Naive thymus-derived CD4-positive, alpha-beta T cell (primary cell): Measurements from ENCODE around the gene NOP9. TPM values are rescaled to one million over a fixed set of nuclear protein-coding genes. Genes with fewer than 3 reads are reported as not detected.

ENCODE experiments used
- ATAC-seq: fragments of 150-1000 bp; cut with Tn5 transposase; 2 replicates; pipeline ENCODE4 v1.10.0; 2021; ENCODE audit warnings: mild to moderate bottlenecking, moderate library complexity
- CTCF ChIA-PET: fragments of 350-600 bp; sonication (Branson Sonifier 250); formaldehyde crosslinking; loops from one replicate; lab custom pipeline; 2021; ENCODE audit warnings: antibody characterized with exemption; lab: Charles Lee
- POLR2A ChIA-PET: fragments of 350-600 bp; sonication (Branson Sonifier 250); formaldehyde crosslinking; loops from one replicate; lab custom pipeline; 2021; ENCODE audit warnings: antibody characterized with exemption, inconsistent platforms; lab: Charles Lee
- DNase-seq, 9 donors: peaks; one replicate each; pipeline versions ENCODE4 v3.0.0 to v3.0.0-alpha.2; 2020 to 2022; ENCODE audit warnings: mixed read lengths in 1 of 9
- H3K27ac ChIP-seq: one replicate; pipeline ENCODE4 v1.7.0; 2013; ENCODE audit warnings: mild to moderate bottlenecking, low read depth, low read length, moderate library complexity
- H3K27me3 ChIP-seq, 2 donors: one replicate each; pipeline ENCODE4 v1.7.0; 2013; ENCODE audit warnings: low read length in 2 of 2, mild to moderate bottlenecking in 2 of 2, moderate library complexity in 2 of 2; ENCODE audit not compliant: control insufficient read depth in 2 of 2, insufficient read depth in 2 of 2
- H3K36me3 ChIP-seq, 3 experiments: 1 replicate in 2 of 3; 2 replicates in 1 of 3; pipeline ENCODE4 v1.7.0; 2013; ENCODE audit warnings: low read length in 3 of 3, mild to moderate bottlenecking in 3 of 3, moderate library complexity in 1 of 3; ENCODE audit not compliant: insufficient read depth in 3 of 3, control insufficient read depth in 2 of 3
- H3K4me1 ChIP-seq, 2 donors: one replicate each; pipeline ENCODE4 v1.7.0; 2013; ENCODE audit warnings: low read length in 2 of 2, mild to moderate bottlenecking in 2 of 2, moderate library complexity in 1 of 2; ENCODE audit not compliant: control insufficient read depth in 2 of 2, insufficient read depth in 2 of 2
- H3K4me3 ChIP-seq: 2 replicates; pipeline ENCODE4 v1.7.0; 2013; ENCODE audit warnings: mild to moderate bottlenecking, low read length
- H3K9me3 ChIP-seq, 3 experiments: 1 replicate in 2 of 3; 2 replicates in 1 of 3; pipeline ENCODE4 v1.7.0; 2013; ENCODE audit warnings: low read length in 3 of 3; ENCODE audit not compliant: control insufficient read depth in 2 of 3
- H3K27ac Mint-ChIP-seq, 9 donors: one replicate each; pipeline ENCODE4 v1.8.0; 2020 to 2022; ENCODE audit warnings: mixed read lengths in 9 of 9, mild to moderate bottlenecking in 8 of 9, moderate library complexity in 5 of 9, inconsistent platforms in 2 of 9
- H3K27me3 Mint-ChIP-seq, 5 donors: one replicate each; pipeline ENCODE4 v1.8.0; 2021 to 2022; ENCODE audit warnings: mixed read lengths in 5 of 5, mild to moderate bottlenecking in 1 of 5
- H3K36me3 Mint-ChIP-seq, 5 donors: one replicate each; pipeline ENCODE4 v1.8.0; 2020 to 2022; ENCODE audit warnings: mixed read lengths in 5 of 5, mild to moderate bottlenecking in 3 of 5, inconsistent platforms in 1 of 5
- H3K4me1 Mint-ChIP-seq, 7 donors: one replicate each; pipeline ENCODE4 v1.8.0; 2020 to 2022; ENCODE audit warnings: mixed read lengths in 7 of 7, mild to moderate bottlenecking in 3 of 7, inconsistent platforms in 1 of 7
- H3K4me3 Mint-ChIP-seq, 10 donors: one replicate each; pipeline ENCODE4 v1.8.0; 2020 to 2022; ENCODE audit warnings: mild to moderate bottlenecking in 10 of 10, mixed read lengths in 10 of 10, moderate library complexity in 6 of 10, inconsistent platforms in 2 of 10
- H3K9me3 Mint-ChIP-seq, 11 donors: one replicate each; pipeline ENCODE4 v1.8.0; 2020 to 2022; ENCODE audit warnings: mixed read lengths in 11 of 11, mild to moderate bottlenecking in 4 of 11, inconsistent platforms in 1 of 11, moderate library complexity in 1 of 11
- intact Hi-C, 2 donors: fragments of 100-400 bp; cut with micrococcal nuclease; formaldehyde crosslinking; loops; one replicate each; pipeline ENCODE4 v1.15.1; 2023
- polyA plus RNA-seq, 2 donors: library from polyadenylated mRNA; unstranded; fragments of 300-500 nt; fragmentation: Illumina TruSeq; gene quantifications; one replicate each; pipeline ENCODE4 v1.2.3, GENCODE V29; 2021
- total RNA-seq, 6 experiments: library from RNA in 5 of 6; stranded (reverse) in 5 of 6; gene quantifications; 1 replicate in 5 of 6; 2 replicates in 1 of 6; pipeline ENCODE4 v1.2.3 and lab custom pipeline; 2021 to 2026

Gene NOP9
- total and polyA plus RNA-seq, 7 experiments from 2014 or later, result 1.7 to 39.5 (median 23.9) TPM

DNA sequence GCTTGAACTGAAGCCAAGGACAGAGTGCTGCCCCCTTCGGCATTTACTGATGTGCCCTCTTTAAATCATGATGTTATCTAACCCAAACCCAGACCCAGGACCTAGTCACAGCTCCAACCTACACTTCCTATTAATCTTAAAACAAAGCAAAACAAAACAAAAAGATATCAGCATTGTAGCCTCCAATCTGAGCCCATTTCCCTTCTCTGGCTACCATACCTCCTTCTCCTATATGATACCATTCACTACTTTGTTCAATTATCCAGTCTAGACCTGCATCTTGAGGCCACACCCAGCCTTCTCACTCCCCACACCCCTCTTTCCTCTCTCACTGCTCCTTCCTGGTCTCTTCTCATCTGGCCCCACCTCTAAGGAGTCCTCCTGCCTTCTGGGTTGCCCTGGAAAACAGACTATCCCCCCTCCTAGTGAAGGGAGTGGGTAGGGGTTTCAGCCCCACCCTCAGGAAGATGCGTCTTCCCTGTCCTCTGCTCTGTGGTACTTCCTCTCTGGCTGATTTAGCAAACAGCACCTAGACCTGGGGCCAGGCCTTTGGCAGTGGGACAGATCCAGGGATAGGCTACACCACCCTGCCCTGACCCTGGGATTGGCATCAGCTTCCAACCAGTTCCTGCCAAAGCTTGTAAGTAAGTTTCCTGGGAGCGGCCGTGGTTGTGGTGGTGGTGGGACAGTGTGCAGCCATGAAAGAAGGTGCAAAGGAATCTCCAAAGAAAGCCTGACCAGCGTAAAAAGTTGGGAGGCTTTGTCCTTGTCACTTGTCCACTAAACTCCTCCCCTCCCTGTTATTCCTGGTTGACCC is 14.9 kb downstream of the NOP9 start:
- H3K4me1 ChIP-seq, result peaks cover 47 to 50% of the 10 kb centered on the region in 2 donors
- ATAC-seq (no peak), DNase-seq (no peak)
- peaks cover 0 to 3% (median 0%) of the 10 kb centered on the region in 5 donors for H3K27me3 Mint-ChIP-seq
- CTCF ChIA-PET, result interaction anchor here (0.6 to 1.5 kb wide), 3 partner anchors 10 to 198 kb away, joined by 3 to 5 read pairs (median 5); no protein-coding TSS in a partner anchor
- H3K36me3 Mint-ChIP-seq, result peaks cover 0 to 29% (median 0%) of the 10 kb centered on the region in 5 donors
- intact Hi-C loops, result loop anchor here in 1 of 2 donors (5.0 kb wide), 1 partner anchor 42 kb away; the partner anchor contains the start of gene RABGGTA
- H3K9me3 ChIP-seq, result no peaks in the 10 kb centered on the region
- H3K27ac Mint-ChIP-seq, result peak overlapping the region; percentile 53 to 89 (median 86)
- no peaks in the 10 kb centered on the region for H3K27me3 ChIP-seq
- no peaks in the 10 kb centered on the region for H3K36me3 ChIP-seq
- H3K9me3 Mint-ChIP-seq, result no peaks in the 10 kb centered on the region
- H3K27ac ChIP-seq, result no peak overlapping the region
- POLR2A ChIA-PET, result interaction anchor here (0.6 to 8.8 kb wide), 7 partner anchors 9 to 122 kb away, joined by 3 to 79 read pairs (median 19); partner anchors contain the start of genes ADCY4, CBLN3, DHRS1 and KHNYN
- peak overlapping the region; percentile 46 to 91 (median 82) for H3K4me3 Mint-ChIP-seq
- peaks cover 48 to 64% (median 59%) of the 10 kb centered on the region in 7 donors for H3K4me1 Mint-ChIP-seq
- H3K4me3 ChIP-seq, result no peak overlapping the region

DNA sequence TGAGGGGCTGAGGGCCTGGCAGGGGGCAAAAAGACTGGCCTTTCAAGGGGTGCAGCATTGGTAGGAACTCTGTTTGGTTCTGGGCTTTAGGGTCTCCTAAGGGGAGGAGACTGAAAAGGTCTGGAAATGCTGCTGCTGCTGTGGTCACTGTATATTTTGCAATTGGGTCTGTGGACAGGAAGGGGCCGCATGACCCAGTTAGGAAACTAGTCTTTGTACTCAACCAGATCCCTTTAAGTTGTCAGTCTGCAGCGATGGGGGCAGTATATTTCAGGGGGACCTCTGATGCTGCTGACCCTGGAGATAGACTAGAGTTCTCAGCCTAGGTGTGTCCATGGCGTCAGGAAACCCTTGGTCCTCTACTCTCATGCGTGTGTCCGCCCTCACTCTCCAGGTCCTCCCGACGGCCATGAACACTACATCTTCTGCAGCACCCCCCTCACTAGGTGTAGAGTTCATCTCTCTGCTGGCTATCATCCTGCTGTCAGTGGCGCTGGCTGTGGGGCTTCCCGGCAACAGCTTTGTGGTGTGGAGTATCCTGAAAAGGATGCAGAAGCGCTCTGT is 15.7 kb downstream of the NOP9 start:
- Mint-ChIP-seq H3K36me3 (peaks cover 0 to 28% (median 0%) of the 10 kb centered on the region in 5 donors), H3K4me3 (peak overlapping the region in 9 of 10 donors; percentile 10 to 85 (median 54)), H3K27me3 (peaks cover 0 to 11% (median 0%) of the 10 kb centered on the region in 5 donors), H3K4me1 (peaks cover 47 to 58% (median 52%) of the 10 kb centered on the region in 7 donors), H3K27ac (peak overlapping the region in 3 of 9 donors; percentile 10 to 72 (median 56)), H3K9me3 (no peaks in the 10 kb centered on the region)
- H3K27ac ChIP-seq, result no peak overlapping the region
- intact Hi-C loops, result no loop called here
- no peak overlapping the region for H3K4me3 ChIP-seq
- DNase-seq (no peak), ATAC-seq (no peak)
- no peaks in the 10 kb centered on the region for H3K36me3 ChIP-seq
- H3K9me3 ChIP-seq, result no peaks in the 10 kb centered on the region
- no peaks in the 10 kb centered on the region for H3K27me3 ChIP-seq
- H3K4me1 ChIP-seq, result peaks cover 39 to 42% of the 10 kb centered on the region in 2 donors
- ChIA-PET POLR2A (interaction anchor here (1.0 to 1.1 kb wide), 2 partner anchors 13 to 120 kb away, joined by 3 read pairs; no protein-coding TSS in a partner anchor), CTCF (no interaction called here)

DNA sequence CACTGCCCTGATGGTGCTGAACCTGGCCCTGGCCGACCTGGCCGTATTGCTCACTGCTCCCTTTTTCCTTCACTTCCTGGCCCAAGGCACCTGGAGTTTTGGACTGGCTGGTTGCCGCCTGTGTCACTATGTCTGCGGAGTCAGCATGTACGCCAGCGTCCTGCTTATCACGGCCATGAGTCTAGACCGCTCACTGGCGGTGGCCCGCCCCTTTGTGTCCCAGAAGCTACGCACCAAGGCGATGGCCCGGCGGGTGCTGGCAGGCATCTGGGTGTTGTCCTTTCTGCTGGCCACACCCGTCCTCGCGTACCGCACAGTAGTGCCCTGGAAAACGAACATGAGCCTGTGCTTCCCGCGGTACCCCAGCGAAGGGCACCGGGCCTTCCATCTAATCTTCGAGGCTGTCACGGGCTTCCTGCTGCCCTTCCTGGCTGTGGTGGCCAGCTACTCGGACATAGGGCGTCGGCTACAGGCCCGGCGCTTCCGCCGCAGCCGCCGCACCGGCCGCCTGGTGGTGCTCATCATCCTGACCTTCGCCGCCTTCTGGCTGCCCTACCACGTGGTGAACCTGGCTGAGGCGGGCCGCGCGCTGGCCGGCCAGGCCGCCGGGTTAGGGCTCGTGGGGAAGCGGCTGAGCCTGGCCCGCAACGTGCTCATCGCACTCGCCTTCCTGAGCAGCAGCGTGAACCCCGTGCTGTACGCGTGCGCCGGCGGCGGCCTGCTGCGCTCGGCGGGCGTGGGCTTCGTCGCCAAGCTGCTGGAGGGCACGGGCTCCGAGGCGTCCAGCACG is 16.4 kb downstream of the NOP9 start:
- POLR2A ChIA-PET, result interaction anchor here (0.7 to 1.1 kb wide), 2 partner anchors 11 to 120 kb away, joined by 3 read pairs; no protein-coding TSS in a partner anchor
- Mint-ChIP-seq H3K4me1 (peaks cover 45 to 56% (median 49%) of the 10 kb centered on the region in 7 donors), H3K27me3 (peaks cover 0 to 11% (median 0%) of the 10 kb centered on the region in 5 donors), H3K27ac (peak overlapping the region in 3 of 9 donors; percentile 10 to 56 (median 41)), H3K9me3 (no peaks in the 10 kb centered on the region), H3K36me3 (peaks cover 0 to 28% (median 0%) of the 10 kb centered on the region in 5 donors), H3K4me3 (peak overlapping the region in 4 of 10 donors; percentile 39 to 85 (median 66))
- DNase-seq, result no peak
- Histone ChIP-seq H3K27ac (no peak overlapping the region), H3K4me3 (no peak overlapping the region), H3K27me3 (no peaks in the 10 kb centered on the region), H3K4me1 (peaks cover 38 to 40% of the 10 kb centered on the region in 2 donors), H3K9me3 (no peaks in the 10 kb centered on the region), H3K36me3 (no peaks in the 10 kb centered on the region)
- CTCF ChIA-PET, result no interaction called here
- no peak for ATAC-seq
- intact Hi-C loops, result no loop called here

DNA sequence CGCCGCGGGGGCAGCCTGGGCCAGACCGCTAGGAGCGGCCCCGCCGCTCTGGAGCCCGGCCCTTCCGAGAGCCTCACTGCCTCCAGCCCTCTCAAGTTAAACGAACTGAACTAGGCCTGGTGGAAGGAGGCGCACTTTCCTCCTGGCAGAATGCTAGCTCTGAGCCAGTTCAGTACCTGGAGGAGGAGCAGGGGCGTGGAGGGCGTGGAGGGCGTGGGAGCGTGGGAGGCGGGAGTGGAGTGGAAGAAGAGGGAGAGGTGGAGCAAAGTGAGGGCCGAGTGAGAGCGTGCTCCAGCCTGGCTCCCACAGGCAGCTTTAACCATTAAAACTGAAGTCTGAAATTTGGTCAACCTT is 16.9 kb downstream of the NOP9 start:
- CTCF ChIA-PET, result no interaction called here

DNA sequence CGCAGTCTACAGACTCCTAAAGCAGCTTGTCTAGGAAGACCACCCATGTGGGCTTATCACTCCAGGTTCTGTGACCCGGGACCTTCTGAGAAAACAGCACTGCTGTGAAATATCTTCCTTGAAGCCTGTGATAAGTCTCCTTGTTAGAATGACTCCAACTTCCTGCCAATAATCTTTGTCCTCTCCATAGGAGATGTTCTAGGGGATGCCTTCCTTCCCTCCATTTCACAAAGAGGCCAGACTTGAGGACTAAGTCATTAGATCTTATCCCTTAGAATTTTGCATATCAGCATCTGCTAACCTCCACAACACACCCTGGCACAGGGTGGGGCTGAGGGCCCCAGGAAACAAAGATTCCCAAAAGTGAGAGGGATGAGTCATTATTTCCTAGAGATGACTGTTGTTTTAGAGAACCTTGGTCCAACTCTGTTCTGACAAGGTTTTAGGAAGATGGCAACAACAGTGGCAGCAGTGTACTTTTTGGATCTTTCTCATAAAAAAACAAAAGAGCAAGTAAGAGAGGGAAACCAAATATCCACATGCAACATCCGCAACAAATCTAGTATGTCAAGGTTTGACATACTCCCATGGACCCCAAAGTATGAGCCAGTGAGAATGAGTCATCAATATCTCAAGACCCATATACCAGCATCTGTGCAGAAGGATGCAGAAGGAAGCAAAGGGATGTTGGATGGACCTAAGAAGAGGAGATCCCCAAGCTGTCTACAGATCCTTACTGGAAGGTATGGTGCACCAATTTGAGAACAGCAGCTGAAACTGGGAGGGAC is 17.7 kb downstream of the NOP9 start:
- H3K27me3 ChIP-seq, result no peaks in the 10 kb centered on the region
- POLR2A ChIA-PET, result interaction anchor here (0.7 to 1.7 kb wide), 3 partner anchors 16 to 120 kb away, joined by 3 to 4 read pairs (median 4); partner anchors contain the start of genes DHRS1 and NOP9
- ATAC-seq, result no peak
- intact Hi-C loops, result no loop called here
- peaks cover 0 to 11% (median 0%) of the 10 kb centered on the region in 5 donors for H3K27me3 Mint-ChIP-seq
- H3K9me3 Mint-ChIP-seq, result no peaks in the 10 kb centered on the region
- no peaks in the 10 kb centered on the region for H3K9me3 ChIP-seq
- DNase-seq, result no peak
- peaks cover 30 to 31% of the 10 kb centered on the region in 2 donors for H3K4me1 ChIP-seq
- peak overlapping the region in 1 of 10 donors; percentile 6 for H3K4me3 Mint-ChIP-seq
- CTCF ChIA-PET, result interaction anchor here (0.6 to 2.2 kb wide), 2 partner anchors 9 to 11 kb away, joined by 3 to 12 read pairs; partner anchors contain the start of gene CIDEB
- H3K4me1 Mint-ChIP-seq, result peaks cover 36 to 48% (median 41%) of the 10 kb centered on the region in 7 donors
- H3K36me3 Mint-ChIP-seq, result peaks cover 0 to 25% (median 0%) of the 10 kb centered on the region in 5 donors
- H3K4me3 ChIP-seq, result no peak overlapping the region
- H3K27ac ChIP-seq, result no peak overlapping the region
- H3K36me3 ChIP-seq, result no peaks in the 10 kb centered on the region
- H3K27ac Mint-ChIP-seq, result peak overlapping the region in 4 of 9 donors; percentile 25 to 59 (median 40)

More for the DNA sequence above, 16.9 kb downstream of the NOP9 start:
- no peaks in the 10 kb centered on the region for H3K36me3 ChIP-seq
- H3K4me1 ChIP-seq, result peaks cover 38% of the 10 kb centered on the region in 2 donors
- no peak for DNase-seq
- no peak overlapping the region for H3K4me3 Mint-ChIP-seq
- no peaks in the 10 kb centered on the region for H3K27me3 ChIP-seq
- no peak overlapping the region for H3K27ac ChIP-seq
- peaks cover 43 to 56% (median 48%) of the 10 kb centered on the region in 7 donors for H3K4me1 Mint-ChIP-seq
- peaks cover 0 to 11% (median 0%) of the 10 kb centered on the region in 5 donors for H3K27me3 Mint-ChIP-seq
- ATAC-seq, result no peak
- no peak overlapping the region for H3K27ac Mint-ChIP-seq
- peaks cover 0 to 28% (median 0%) of the 10 kb centered on the region in 5 donors for H3K36me3 Mint-ChIP-seq
- no peaks in the 10 kb centered on the region for H3K9me3 ChIP-seq
- POLR2A ChIA-PET, result interaction anchor here (0.7 to 1.1 kb wide), 2 partner anchors 10 to 119 kb away, joined by 3 read pairs; no protein-coding TSS in a partner anchor
- H3K9me3 Mint-ChIP-seq, result no peaks in the 10 kb centered on the region
- intact Hi-C loops, result no loop called here
- H3K4me3 ChIP-seq, result no peak overlapping the region
